CD4-positive, alpha-beta T cell treated with Interleukin-4 for 4 hours (primary cell): Measurements from ENCODE around the gene MEAK7.
A peak's percentile ranks its signal among the peaks of the same experiment; 100 is the strongest.

Source experiments
- DNase-seq: peaks from one replicate; pipeline ENCODE4 v3.0.0-alpha.2; 2020

MEAK7 gene

GRCh38 chr16:84511831-84512230 is 7.4 kb upstream of the MEAK7 start:
- no peak for DNase-seq

- peak; percentile 82 for DNase-seq
Measured at GRCh38 chr16:84511180-84511800, 6.8 kb upstream of the MEAK7 start.

- DNase-seq = no peak
Measured at GRCh38 chr16:84509032-84509950, 4.8 kb upstream of the MEAK7 start.

GRCh38 chr16:84508502-84508901 is 4.0 kb upstream of the MEAK7 start:
- peak; percentile 37 for DNase-seq

GRCh38 chr16:84507011-84507982 is 2.8 kb upstream of the MEAK7 start:
- no peak for DNase-seq

GRCh38 chr16:84505249-84506187 is 1.1 kb upstream of the MEAK7 start:
- DNase-seq = no peak

GRCh38 chr16:84503751-84504395 is 586 bp downstream of the MEAK7 start:
- no peak for DNase-seq

GRCh38 chr16:84502581-84502980 is 1.9 kb downstream of the MEAK7 start:
- no peak for DNase-seq

GRCh38 chr16:84502075-84502474 is 2.4 kb downstream of the MEAK7 start:
- no peak for DNase-seq

- DNase-seq = no peak
Measured at GRCh38 chr16:84501077-84501735, 3.3 kb downstream of the MEAK7 start.

GRCh38 chr16:84500531-84500930 is 3.9 kb downstream of the MEAK7 start:
- no peak for DNase-seq

GRCh38 chr16:84499638-84500037 is 4.8 kb downstream of the MEAK7 start:
- no peak for DNase-seq

- DNase-seq = no peak
Measured at GRCh38 chr16:84498859-84499620, 5.4 kb downstream of the MEAK7 start.

- DNase-seq = no peak
Measured at GRCh38 chr16:84498223-84498610, 6.2 kb downstream of the MEAK7 start.

GRCh38 chr16:84497418-84498222 is 6.8 kb downstream of the MEAK7 start:
- DNase-seq = no peak

- DNase-seq = no peak
Measured at GRCh38 chr16:84496991-84497390, 7.5 kb downstream of the MEAK7 start.

GRCh38 chr16:84495506-84495905 is 9.0 kb downstream of the MEAK7 start:
- DNase-seq = no peak

GRCh38 chr16:84489131-84489530 is 15.3 kb downstream of the MEAK7 start:
- no peak for DNase-seq

- DNase-seq = no peak
Measured at GRCh38 chr16:84487358-84487757, 17.1 kb downstream of the MEAK7 start.
